ENCODE data around the gene EEF1G.

The EEF1G gene

GRCh38 chr11:62601372-62602140 is 27.9 kb upstream of the EEF1G start, which contains the start of gene MTA2:
MTA2 (minus strand) TSS chr11:62601865; CDS start chr11:62601450, 415 bp downstream.
- H3K27ac ChIP-seq = peak within 1 kb of the TSS; percentile 96
- TF ChIP-seq, protein P1, sequence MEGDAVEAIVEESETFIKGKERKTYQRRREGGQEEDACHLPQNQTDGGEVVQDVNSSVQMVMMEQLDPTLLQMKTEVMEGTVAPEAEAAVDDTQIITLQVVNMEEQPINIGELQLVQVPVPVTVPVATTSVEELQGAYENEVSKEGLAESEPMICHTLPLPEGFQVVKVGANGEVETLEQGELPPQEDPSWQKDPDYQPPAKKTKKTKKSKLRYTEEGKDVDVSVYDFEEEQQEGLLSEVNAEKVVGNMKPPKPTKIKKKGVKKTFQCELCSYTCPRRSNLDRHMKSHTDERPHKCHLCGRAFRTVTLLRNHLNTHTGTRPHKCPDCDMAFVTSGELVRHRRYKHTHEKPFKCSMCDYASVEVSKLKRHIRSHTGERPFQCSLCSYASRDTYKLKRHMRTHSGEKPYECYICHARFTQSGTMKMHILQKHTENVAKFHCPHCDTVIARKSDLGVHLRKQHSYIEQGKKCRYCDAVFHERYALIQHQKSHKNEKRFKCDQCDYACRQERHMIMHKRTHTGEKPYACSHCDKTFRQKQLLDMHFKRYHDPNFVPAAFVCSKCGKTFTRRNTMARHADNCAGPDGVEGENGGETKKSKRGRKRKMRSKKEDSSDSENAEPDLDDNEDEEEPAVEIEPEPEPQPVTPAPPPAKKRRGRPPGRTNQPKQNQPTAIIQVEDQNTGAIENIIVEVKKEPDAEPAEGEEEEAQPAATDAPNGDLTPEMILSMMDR (IDR thresholded peaks at IDR 0.05) = no peak
- TF ChIP-seq ZFX (IDR thresholded peaks at IDR 0.05; ENCODE audit: borderline replicate concordance) = no peak

DNA sequence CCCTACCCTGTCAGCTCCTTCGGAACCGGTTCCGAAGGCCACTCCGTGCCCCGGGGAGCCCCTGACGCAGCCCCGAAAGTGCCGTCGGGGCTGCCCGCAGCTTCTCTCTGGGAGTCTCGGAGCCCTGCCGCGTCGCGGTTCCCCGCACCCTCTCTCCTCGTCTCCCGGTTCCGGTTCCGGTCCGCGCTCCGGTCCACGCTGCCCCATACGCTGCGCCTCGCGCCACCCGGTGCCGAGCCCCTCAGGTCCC is 27.4 kb upstream of the EEF1G start:
- peak overlapping the region; percentile 96 for H3K27ac ChIP-seq
- TF ChIP-seq, protein P1 (IDR thresholded peaks at IDR 0.05) = no peak
- TF ChIP-seq ZFX (IDR thresholded peaks at IDR 0.05; ENCODE audit: borderline replicate concordance) = no peak

DNA sequence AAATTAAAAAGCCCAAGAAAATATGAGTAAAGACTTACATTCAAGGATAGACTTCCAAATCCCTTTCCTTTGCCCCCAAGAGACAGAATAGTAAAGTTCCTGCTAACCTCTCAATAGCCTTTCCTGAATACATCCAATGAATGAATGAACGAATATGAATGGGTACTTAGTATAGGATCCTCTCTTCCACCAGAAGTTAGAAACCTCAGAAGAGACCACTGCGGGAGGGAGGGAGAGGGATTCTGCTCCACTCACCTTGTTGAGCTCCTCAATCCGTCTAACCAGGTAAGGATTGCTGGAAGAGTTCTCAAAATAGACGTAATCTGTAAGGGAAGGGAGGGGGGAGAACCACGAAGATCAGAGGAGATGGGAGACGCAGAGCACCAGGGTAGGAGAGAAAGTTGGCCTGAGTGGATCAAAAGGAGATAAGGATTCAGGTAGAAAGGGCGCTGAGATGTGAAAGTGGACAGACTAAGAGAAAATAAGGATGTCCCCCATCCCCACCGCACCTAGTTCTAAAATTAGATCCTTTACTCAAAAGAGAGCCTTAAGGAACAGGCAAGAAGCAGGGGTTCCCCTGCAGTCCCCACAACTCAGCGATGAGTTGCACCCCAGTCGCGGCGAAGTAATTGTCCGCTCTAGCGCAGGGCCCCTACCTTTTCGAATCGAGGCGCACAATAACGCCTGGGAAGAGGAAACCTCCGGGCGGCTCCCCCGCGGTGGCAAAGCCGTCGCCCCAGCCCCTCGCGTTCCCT is 26.9 kb upstream of the EEF1G start:
- H3K27ac ChIP-seq = peak overlapping the region; percentile 96
- TF ChIP-seq ZFX (IDR thresholded peaks at IDR 0.05; ENCODE audit: borderline replicate concordance) = no peak
- TF ChIP-seq, protein P1 (IDR thresholded peaks at IDR 0.05) = no peak

DNA sequence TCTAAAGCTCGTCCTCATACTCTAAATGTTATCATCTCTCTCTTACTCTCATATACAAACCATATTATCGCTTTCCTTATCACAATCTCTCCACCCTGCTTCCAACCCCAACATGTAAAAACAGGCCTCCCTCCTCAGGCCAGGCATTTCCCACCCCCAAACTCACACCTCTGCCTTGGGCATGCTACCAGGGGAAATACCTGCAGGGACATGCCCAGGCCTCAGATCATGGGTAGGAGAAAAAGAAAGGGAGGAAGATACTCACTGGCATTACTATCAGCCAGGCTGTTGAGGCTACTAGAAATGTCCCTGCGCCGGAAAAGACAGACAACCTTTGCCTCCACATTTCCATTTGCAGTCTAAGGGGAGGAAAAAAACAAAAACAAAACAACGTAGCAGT is 26.2 kb upstream of the EEF1G start:
- no peak for TF ChIP-seq ZFX (IDR thresholded peaks at IDR 0.05; ENCODE audit: borderline replicate concordance)
- TF ChIP-seq, protein P1 (IDR thresholded peaks at IDR 0.05) = no peak
- peak overlapping the region; percentile 96 for H3K27ac ChIP-seq

- peak overlapping the region; percentile 96 for H3K27ac ChIP-seq
- TF ChIP-seq, protein P1 (IDR thresholded peaks at IDR 0.05) = no peak
- no peak for TF ChIP-seq ZFX (IDR thresholded peaks at IDR 0.05; ENCODE audit: borderline replicate concordance)
These were observed 25.5 kb upstream of the EEF1G start for GRCh38 chr11:62599069-62599696.

GRCh38 chr11:62595124-62595523 is 21.4 kb upstream of the EEF1G start:
- no peak for TF ChIP-seq ZFX (IDR thresholded peaks at IDR 0.05; ENCODE audit: borderline replicate concordance)
- TF ChIP-seq, protein P1 (IDR thresholded peaks at IDR 0.05) = no peak
- 0 out of 2 replicates have a peak overlapping the region, but pooled peaks have one; percentile 20 for H3K27ac ChIP-seq

Data from 22Rv1 (cell line).